DOHH2 (cell line): ENCODE results near the gene EPX.

Source experiments
- CTCF ChIP-seq: fragments of 200-600 bp; sonication (generic); IDR thresholded peaks from one replicate; pipeline ENCODE4 v1.5.1; 2014; ENCODE audit warnings: antibody characterized with exemption, mild to moderate bottlenecking, low read depth, low read length; ENCODE audit not compliant: poor library complexity, severe bottlenecking
- EZH2phosphoT487 ChIP-seq: fragments of 200-600 bp; sonication (generic); IDR thresholded peaks from 2 replicates; pipeline ENCODE4 v1.6.1; 2017; ENCODE audit warnings: borderline replicate concordance, mild to moderate bottlenecking, antibody characterized with exemption, low read length, moderate library complexity, mixed read lengths

DNA sequence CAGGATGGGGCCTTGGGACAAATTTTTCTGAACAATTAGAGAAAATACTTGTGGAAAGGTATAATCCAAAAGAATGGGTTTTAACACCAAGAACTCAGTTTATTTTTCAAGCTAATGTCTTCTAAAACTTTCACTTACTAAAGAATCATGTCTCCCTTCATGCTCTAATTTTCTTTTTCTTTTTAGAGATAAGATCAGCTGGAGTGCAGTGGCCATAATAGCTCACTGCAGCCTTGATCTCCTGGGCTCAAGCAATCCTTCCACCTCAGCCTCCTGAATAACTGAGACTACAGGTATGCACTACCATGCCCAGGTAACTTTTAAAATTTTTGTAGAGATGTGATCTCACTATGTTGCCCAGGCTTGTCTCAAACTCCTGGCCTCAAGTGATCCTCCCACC, 38.9 kb upstream of the EPX start:
- no peak for TF ChIP-seq CTCF
- no peak for TF ChIP-seq EZH2phosphoT487
